ENCODE measurements around the gene CFAP69. TPM values are rescaled to one million over a fixed set of nuclear protein-coding genes. Genes with fewer than 3 reads are reported as not detected.
A peak's percentile ranks its signal among the peaks of the same experiment; 100 is the strongest.

The CFAP69 gene
- total and polyA plus RNA-seq, 2 experiments from 2014 or later: 4.9 to 7.9 TPM

GRCh38 chr7:90216080-90216674 lies 28.8 kb upstream of the CFAP69 start:
- ATAC-seq (no peak), DNase-seq (ENCODE audit: low spot score) (peak; percentile 25)
- H3K27me3 Mint-ChIP-seq (ENCODE audit: insufficient read depth, low read depth, poor library complexity): peaks cover 2% of the 10 kb centered on the region
- Histone ChIP-seq H3K36me3 (ENCODE audit: insufficient read depth) (no peaks in the 10 kb centered on the region), H3K27me3 (ENCODE audit: insufficient read depth) (no peaks in the 10 kb centered on the region), H3K4me2 (peak overlapping the region; percentile 40), H3K4me1 (ENCODE audit: insufficient read depth) (peaks cover 35% of the 10 kb centered on the region), H3K4me3 (no peak overlapping the region), H3F3A (replicated peaks; ENCODE audit: low read depth) (no peaks in the 10 kb centered on the region; the same call in 1 of the 2 replicates), H4K20me1 (replicated peaks; ENCODE audit: insufficient read depth) (no peaks in the 10 kb centered on the region), H3K9me2 (ENCODE audit: insufficient read depth) (no peaks in the 10 kb centered on the region), H3K79me2 (replicated peaks; ENCODE audit: insufficient read depth) (peaks cover 82% of the 10 kb centered on the region), H3K27ac (ENCODE audit: low read depth) (no peak overlapping the region; the same call in 1 of the 2 replicates), H2AFZ (no peak overlapping the region)
- H3K4me1 Mint-ChIP-seq: peaks cover 20% of the 10 kb centered on the region
- peak overlapping the region; percentile 77 for H3K27ac Mint-ChIP-seq
- peak overlapping the region; percentile 36; the same call in 2 of the 3 replicates for H3K4me3 Mint-ChIP-seq
- no peak for TF ChIP-seq EZH2phosphoT487 (IDR thresholded peaks at IDR 0.05; ENCODE audit: unreplicated experiment)
- no peak for TF ChIP-seq ETS1 (IDR thresholded peaks at IDR 0.05)
- TF ChIP-seq POLR2AphosphoS5 (IDR thresholded peaks at IDR 0.05; ENCODE audit: low read depth): no peak
- no peak for TF ChIP-seq STAT1 (IDR thresholded peaks at IDR 0.05; ENCODE audit: unreplicated experiment)
- no peak for TF ChIP-seq ZNF114 (CRISPR knock-in tag; IDR thresholded peaks at IDR 0.05)
- TF ChIP-seq EZH2 (IDR thresholded peaks at IDR 0.05; ENCODE audit: low read depth, unreplicated experiment): no peak
- TF ChIP-seq JUNB (IDR thresholded peaks at IDR 0.05; ENCODE audit: unreplicated experiment): no peak
- TF ChIP-seq ZNF331 (CRISPR knock-in tag; IDR thresholded peaks at IDR 0.05; ENCODE audit: low read depth): no peak
- TF ChIP-seq CTCF (conservative IDR thresholded peaks at IDR 0.05; ENCODE audit: low read depth in 2 of 2): no peak
- no peak for TF ChIP-seq ZNF462 (CRISPR knock-in tag; IDR thresholded peaks at IDR 0.05)
- TF ChIP-seq CREB1 (CRISPR knock-in tag; IDR thresholded peaks at IDR 0.05; ENCODE audit: low read depth): no peak
- no peak for TF ChIP-seq NANOG (IDR thresholded peaks at IDR 0.05; ENCODE audit: borderline replicate concordance)
- TF ChIP-seq REST (IDR thresholded peaks at IDR 0.05; ENCODE audit: unreplicated experiment): no peak
- no peaks in the 10 kb centered on the region for H3K9me3 Mint-ChIP-seq
- peaks cover 9% of the 10 kb centered on the region for H3K36me3 Mint-ChIP-seq (ENCODE audit: low read depth)

All from GM23338 (cell line).